Heart left ventricle (tissue), 16 donors: ENCODE results near the gene TFEC. TPM values are rescaled to one million over a fixed set of nuclear protein-coding genes. Genes with fewer than 3 reads are reported as not detected.
"Not testable (repeated sequence)": the region's sequence is repeated elsewhere in the genome, so short reads cannot be mapped to it uniquely, and the experiment has no call there.

Experiments
- ATAC-seq, 4 donors: fragments of 200-7000 bp; cut with Tn5 transposase; one replicate each; pipeline ENCODE4 v1.9.1; 2020 to 2022; ENCODE audit warnings: moderate library complexity in 4 of 4, mild to moderate bottlenecking in 3 of 4, moderate number of reproducible peaks in 1 of 4
- DNase-seq, 5 donors: peaks; one replicate each; pipeline ENCODE4 v3.0.0-alpha.2; 2020
- H3K27ac ChIP-seq, 12 donors: fragments of 200-600 bp; sonication (generic) in 4 of 12; one replicate each; pipeline versions ENCODE4 v1.5.0 to v1.8.0; 2016 to 2022; ENCODE audit warnings: mild to moderate bottlenecking in 2 of 12
- H3K27me3 ChIP-seq, 9 donors: fragments of 200-600 bp; sonication (generic) in 2 of 9; one replicate each; pipeline versions ENCODE4 v1.5.1 to v1.8.0; 2016 to 2022; ENCODE audit warnings: mild to moderate bottlenecking in 3 of 9
- H3K36me3 ChIP-seq, 9 donors: fragments of 200-600 bp; sonication (generic) in 2 of 9; one replicate each; pipeline versions ENCODE4 v1.5.0 to v1.8.0; 2018 to 2022; ENCODE audit warnings: mild to moderate bottlenecking in 2 of 9
- H3K4me1 ChIP-seq, 12 donors: fragments of 200-600 bp; sonication (generic) in 4 of 12; one replicate each; pipeline versions ENCODE4 v1.5.0 to v1.8.0; 2016 to 2022; ENCODE audit warnings: mild to moderate bottlenecking in 3 of 12
- H3K4me3 ChIP-seq, 12 donors: fragments of 200-600 bp; sonication (generic) in 4 of 12; one replicate each; pipeline versions ENCODE4 v1.5.0 to v1.8.0; 2017 to 2022; ENCODE audit warnings: mild to moderate bottlenecking in 9 of 12, moderate library complexity in 4 of 12
- H3K9me3 ChIP-seq, 12 donors: fragments of 200-600 bp; sonication (generic) in 4 of 12; one replicate each; pipeline versions ENCODE4 v1.5.0 to v1.8.0; 2016 to 2022; ENCODE audit warnings: mild to moderate bottlenecking in 1 of 12
- CTCF ChIP-seq, 12 donors: fragments of 200-600 bp; sonication (generic) in 4 of 12; IDR thresholded peaks; one replicate each; pipeline versions ENCODE4 v1.5.0 to v1.8.0; 2018 to 2022; ENCODE audit warnings: antibody characterized with exemption in 12 of 12, mild to moderate bottlenecking in 5 of 12
- POLR2A ChIP-seq, 2 donors: fragments of 450-650 bp; IDR thresholded peaks; one replicate each; pipeline ENCODE4 v1.6.1; 2017; ENCODE audit warnings: antibody characterized with exemption in 2 of 2, mild to moderate bottlenecking in 2 of 2, moderate library complexity in 2 of 2
- WGBS, 4 donors: extraction: QIAGEN DNeasy Blood & Tissue Kit in 2 of 4; methylation state at CpG; one replicate each; pipeline versions ENCODE4 v1.1.5 to v1.1.7; 2013 to 2018; 5-methylcytosine and 5-hydroxymethylcytosine counted together
- intact Hi-C, 10 donors: fragments of 100-400 bp; cut with DNase I; formaldehyde crosslinking; loops; one replicate each; pipeline versions ENCODE4 v1.11.1 to v1.14.2; 2022
- polyA plus RNA-seq, 2 donors: library from polyadenylated mRNA; stranded (reverse); fragments of 200-250 nt; gene quantifications; one replicate each; pipeline ENCODE4 v1.2.3, GENCODE V29; 2013
- total RNA-seq, 9 donors: library from RNA; depleted of rRNA in 2 of 9; stranded (reverse); fragments of >200 nt in 2 of 9; fragmentation: NEBNext Ultra II Directional in 3 of 9; extraction: Animal tissue kit (Norgen Biotek cat#: 25700) in 3 of 9; gene quantifications; one replicate each; pipeline versions ENCODE4 v1.1.0 to v1.2.4, GENCODE V29; 2016 to 2023
- donor health status: ischemic (EF 13 %, LVEDD 7.1; RV severe dilation, severe dysfunction).
- donor health status: healthy with polysubstance abuse.
- donor health status: DM: no; HTN: yes; CAD: no.
- donor health status: DM: no; HTN: no; CAD: no.
- donor health status: ischemic (EF 25% LVEDD 6.9; RV normal size, moderate dysfunction).
- donor health status: ischemic (EF 25% LVEDD 5.7; RV mildly dilated, moderate dysfunction).
- donor health status: healthy.
- donor health status: DM: yes; HTN: yes; CAD: no.
- donor health status: ischemic (EF 35%, LVEDD 5.7; RV mildly dilated, moderate dysfunction).
- donor health status: nonischemic (EF 11% LVEDD 7.7; RV severe dilation, severe dysfunction).
- donor health status: DM: yes; HTN: yes; CAD: no.
- donor health status: PGD.
- donor health status: ischemic (EF 29% LVEDD 5.4; RV normal size, mild dysfunction).
- donor health status: nonischemic (EF 23%, LVEDD 6.1; RV moderate dilation, normal function).

TFEC gene
- total and polyA plus RNA-seq, 11 donors = 0.42 to 15.4 (median 0.87) TPM

- 76 to 81% (median 79%) methylated on average over 4 of the region's 4 CpGs for WGBS, 4 donors
- Histone ChIP-seq H3K4me1 (no peaks in the 10 kb centered on the region), H3K36me3 (no peaks in the 10 kb centered on the region), H3K4me3 (no peak overlapping the region), H3K27me3 (no peaks in the 10 kb centered on the region), H3K27ac (no peak overlapping the region), H3K9me3 (no peaks in the 10 kb centered on the region)
- ATAC-seq (no peak), DNase-seq (no peak)
- intact Hi-C loops = no loop called here
- TF ChIP-seq POLR2A (IDR thresholded peaks at IDR 0.05) (no peak), CTCF (IDR thresholded peaks at IDR 0.05) (no peak)
These were observed 97.1 kb downstream of the TFEC start for GRCh38 chr7:115933471-115933870.

- TF ChIP-seq CTCF (IDR thresholded peaks at IDR 0.05) = no peak
- no peak for TF ChIP-seq POLR2A (IDR thresholded peaks at IDR 0.05)
- no peaks in the 10 kb centered on the region for H3K4me1 ChIP-seq
- no peak for ATAC-seq
These were observed 97.7 kb downstream of the TFEC start for GRCh38 chr7:115932880-115933279.

GRCh38 chr7:115930184-115930583 lies 100.4 kb downstream of the TFEC start:
- ATAC-seq, H3K4me1 ChIP-seq, H3K4me3 ChIP-seq, H3K27ac ChIP-seq, intact Hi-C loops, H3K9me3 ChIP-seq, H3K27me3 ChIP-seq, DNase-seq, H3K36me3 ChIP-seq: not testable (repeated sequence)
- 89 to 94% (median 92%) methylated on average over 4 of the region's 4 CpGs for WGBS, 4 donors

More at GRCh38 chr7:115932880-115933279, 97.7 kb downstream of the TFEC start:
- H3K36me3 ChIP-seq = no peaks in the 10 kb centered on the region
- H3K27me3 ChIP-seq = no peaks in the 10 kb centered on the region
- WGBS, 4 donors = 56 to 63% (median 60%) methylated on average over 2 of the region's 2 CpGs
- intact Hi-C loops = no loop called here
- no peak overlapping the region for H3K4me3 ChIP-seq
- DNase-seq = no peak
- H3K9me3 ChIP-seq = no peaks in the 10 kb centered on the region
- H3K27ac ChIP-seq = no peak overlapping the region

GRCh38 chr7:115929736-115930135 lies 100.8 kb downstream of the TFEC start:
- intact Hi-C loops, H3K9me3 ChIP-seq, H3K27ac ChIP-seq, H3K4me1 ChIP-seq, H3K27me3 ChIP-seq, ATAC-seq, H3K4me3 ChIP-seq, DNase-seq, H3K36me3 ChIP-seq: not testable (repeated sequence)
- 85 to 93% (median 88%) methylated on average over 3 of the region's 3 CpGs for WGBS, 4 donors

GRCh38 chr7:115924411-115924810 lies 106.2 kb downstream of the TFEC start:
- WGBS, 4 donors = 35 to 59% (median 44%) methylated on average over 2 of the region's 2 CpGs
- intact Hi-C loops = no loop called here
- ATAC-seq (no peak), DNase-seq (no peak)
- H3K9me3 ChIP-seq = no peaks in the 10 kb centered on the region
- TF ChIP-seq CTCF (IDR thresholded peaks at IDR 0.05) = no peak
- no peak for TF ChIP-seq POLR2A (IDR thresholded peaks at IDR 0.05)
- peaks cover 0 to 6% (median 0%) of the 10 kb centered on the region in 12 donors for H3K4me1 ChIP-seq
- H3K27ac ChIP-seq = no peak overlapping the region
- no peaks in the 10 kb centered on the region for H3K27me3 ChIP-seq
- H3K36me3 ChIP-seq = no peaks in the 10 kb centered on the region
- H3K4me3 ChIP-seq = no peak overlapping the region
